Measurements from ENCODE around the gene GPN2.
"Not testable (repeated sequence)": the region's sequence is repeated elsewhere in the genome, so short reads cannot be mapped to it uniquely, and the experiment has no call there.

Gene GPN2

GRCh38 chr1:26857473-26858060 lies 32.5 kb downstream of the GPN2 start:
- no peak for DNase-seq (ENCODE audit: low read depth)

GRCh38 chr1:26856604-26857469 lies 33.2 kb downstream of the GPN2 start:
- DNase-seq (ENCODE audit: low read depth): no peak

- no peak for DNase-seq (ENCODE audit: low read depth)
Measured at GRCh38 chr1:26856181-26856580, 33.9 kb downstream of the GPN2 start.

GRCh38 chr1:26855636-26856035 lies 34.4 kb downstream of the GPN2 start:
- DNase-seq (ENCODE audit: low read depth): no peak

GRCh38 chr1:26854906-26855305 lies 35.2 kb downstream of the GPN2 start:
- DNase-seq (ENCODE audit: low read depth): no peak

GRCh38 chr1:26853600-26853999 lies 36.5 kb downstream of the GPN2 start:
- DNase-seq (ENCODE audit: low read depth): no peak

GRCh38 chr1:26853156-26853555 lies 36.9 kb downstream of the GPN2 start:
- peak; percentile 67 for DNase-seq (ENCODE audit: low read depth)

- DNase-seq (ENCODE audit: low read depth): no peak
Measured at GRCh38 chr1:26852701-26853100, 37.4 kb downstream of the GPN2 start.

GRCh38 chr1:26851106-26851684 lies 38.9 kb downstream of the GPN2 start:
- DNase-seq (ENCODE audit: low read depth): no peak

- no peak for DNase-seq (ENCODE audit: low read depth)
Measured at GRCh38 chr1:26848941-26849774, 40.9 kb downstream of the GPN2 start.

GRCh38 chr1:26848499-26848898 lies 41.6 kb downstream of the GPN2 start:
- no peak for DNase-seq (ENCODE audit: low read depth)

- not testable (repeated sequence) for DNase-seq (ENCODE audit: low read depth)
Measured at GRCh38 chr1:26847826-26848225, 42.3 kb downstream of the GPN2 start.

- no peak for DNase-seq (ENCODE audit: low read depth)
Measured at GRCh38 chr1:26844424-26845196, 45.5 kb downstream of the GPN2 start.

GRCh38 chr1:26839779-26840178 lies 50.3 kb downstream of the GPN2 start:
- no peak for DNase-seq (ENCODE audit: low read depth)

GRCh38 chr1:26839339-26839722 lies 50.8 kb downstream of the GPN2 start:
- no peak for DNase-seq (ENCODE audit: low read depth)

- peak; percentile 31 for DNase-seq (ENCODE audit: low read depth)
Measured at GRCh38 chr1:26838474-26839338, 51.4 kb downstream of the GPN2 start.

- DNase-seq (ENCODE audit: low read depth): not testable (repeated sequence)
Measured at GRCh38 chr1:26837665-26838064, 52.4 kb downstream of the GPN2 start.

- peak; percentile 73 for DNase-seq (ENCODE audit: low read depth)
Measured at GRCh38 chr1:26833432-26834405, 56.4 kb downstream of the GPN2 start.

GRCh38 chr1:26832249-26832960 lies 57.7 kb downstream of the GPN2 start:
- DNase-seq (ENCODE audit: low read depth): no peak

All from stimulated activated CD8-positive, alpha-beta memory T cell treated with anti-CD3 and anti-CD28 coated beads, Interleukin-4, amount 100 ng/mL, for 24 hours (primary cell).